OCI-LY7 (cell line): ENCODE results near the gene CLCN5. TPM values are rescaled to one million over a fixed set of nuclear protein-coding genes. Genes with fewer than 3 reads are reported as not detected.

ENCODE experiments used
- BruUV-seq: library from RNA; stranded (reverse); fragments of 400-500 nt; replicated peaks from 2 replicates; lab custom pipeline; 2021; lab: Mats Ljungman, UMichigan
- CTCF ChIA-PET: fragments of 300-600 bp; sonication (Branson Sonifier 250); formaldehyde crosslinking; loops from one replicate; lab custom pipeline; 2022; ENCODE audit warnings: antibody characterized with exemption; ENCODE audit not compliant: unreplicated experiment; lab: Charles Lee
- POLR2A ChIA-PET: fragments of 300-600 bp; sonication (Branson Sonifier 250); formaldehyde crosslinking; loops from one replicate; lab custom pipeline; 2022; ENCODE audit warnings: antibody characterized with exemption; lab: Charles Lee
- DNase-seq: peaks from one replicate; pipeline ENCODE4 v3.0.0-alpha.2; 2015; ENCODE audit warnings: low spot score
- H2AFZ ChIP-seq: fragments of 200-600 bp; sonication (generic), shearing (Covaris generic); 2 replicates; pipeline ENCODE4 v1.6.1; 2014; ENCODE audit warnings: mild to moderate bottlenecking, antibody characterized with exemption, low read length, moderate library complexity
- H3K27ac ChIP-seq: fragments of 200-600 bp; sonication (generic); 2 replicates; pipeline ENCODE4 v1.5.1; 2014; ENCODE audit warnings: mixed run types, low read depth, mild to moderate bottlenecking, moderate library complexity, low read length, inconsistent platforms; ENCODE audit not compliant: poor library complexity, severe bottlenecking
- H3K36me3 ChIP-seq: fragments of 200-600 bp; sonication (generic); 2 replicates; pipeline ENCODE4 v1.6.1; 2014; ENCODE audit warnings: mild to moderate bottlenecking, antibody characterized with exemption, low read length, moderate library complexity, mixed read lengths; ENCODE audit not compliant: insufficient read depth
- H3K4me1 ChIP-seq: fragments of 200-600 bp; sonication (generic); 2 replicates; pipeline ENCODE4 v1.5.1; 2014; ENCODE audit warnings: mild to moderate bottlenecking, low read length; ENCODE audit not compliant: insufficient read depth, poor library complexity, severe bottlenecking
- H3K4me2 ChIP-seq: fragments of 200-600 bp; sonication (generic); 2 replicates; pipeline ENCODE4 v1.6.1; 2014; ENCODE audit warnings: mild to moderate bottlenecking, low read length
- H3K4me3 ChIP-seq: fragments of 200-600 bp; sonication (generic); 2 replicates; pipeline ENCODE4 v1.5.1; 2014; ENCODE audit warnings: mild to moderate bottlenecking, low read depth, low read length; ENCODE audit not compliant: poor library complexity, severe bottlenecking
- H3K79me2 ChIP-seq: fragments of 200-600 bp; sonication (generic); 2 replicates; pipeline ENCODE4 v1.6.1; 2016; ENCODE audit warnings: low read depth, mild to moderate bottlenecking, low read length, moderate library complexity, mixed read lengths; ENCODE audit not compliant: insufficient read depth
- H3K9me2 ChIP-seq: fragments of 200-600 bp; sonication (generic); 2 replicates; pipeline ENCODE4 v1.6.1; 2016; ENCODE audit warnings: mild to moderate bottlenecking, low read length, mixed read lengths; ENCODE audit not compliant: insufficient read depth
- H3K9me3 ChIP-seq: fragments of 200-600 bp; sonication (generic); 2 replicates; pipeline ENCODE4 v1.6.1; 2014; ENCODE audit warnings: mild to moderate bottlenecking, mixed run types, low read length, mixed read lengths
- H4K20me1 ChIP-seq: fragments of 200-600 bp; sonication (generic); 2 replicates; pipeline ENCODE4 v1.6.1; 2014; ENCODE audit warnings: mild to moderate bottlenecking, antibody characterized with exemption, low read length, moderate library complexity, mixed read lengths; ENCODE audit not compliant: insufficient read depth
- CTCF ChIP-seq: fragments of 200-600 bp; sonication (generic); conservative IDR thresholded peaks from 2 replicates; pipeline ENCODE4 v1.5.1; 2014; ENCODE audit warnings: mild to moderate bottlenecking, antibody characterized with exemption, low read length, moderate library complexity, mixed read lengths
- EZH2phosphoT487 ChIP-seq: fragments of 200-600 bp; sonication (generic); IDR thresholded peaks from 2 replicates; pipeline ENCODE4 v1.6.1; 2018; ENCODE audit warnings: low read depth, borderline replicate concordance, mild to moderate bottlenecking, mixed run types, antibody characterized with exemption, low read length, moderate library complexity, mixed read lengths
- intact Hi-C: fragments of 100-400 bp; cut with micrococcal nuclease; formaldehyde crosslinking; loops from one replicate; pipeline ENCODE4 v1.10.0; 2022; ENCODE audit not compliant: unreplicated experiment
- total RNA-seq, 2 experiments: library from RNA; depleted of rRNA in 1 of 2; stranded (reverse); fragments of >200 nt in 1 of 2; shearing (Covaris generic) in 1 of 2; gene quantifications; 2 replicates each; pipeline ENCODE4 v1.2.3, GENCODE V29; 2014 to 2022

The CLCN5 gene
- total RNA-seq, 2 experiments from 2014 or later: 4.1 to 5.3 TPM

- H2AFZ ChIP-seq: no peak overlapping the region
- POLR2A ChIA-PET: interaction anchor here (0.5 kb wide), 1 partner anchor 1360 kb away, joined by 3 read pairs; no protein-coding TSS in a partner anchor
- CTCF ChIA-PET: no interaction called here
- no peaks in the 10 kb centered on the region for H3K9me3 ChIP-seq
- no peak overlapping the region; the same call in 1 of the 2 replicates for H3K4me2 ChIP-seq
- H3K4me1 ChIP-seq: peaks cover 3% of the 10 kb centered on the region
- no peaks in the 10 kb centered on the region for H3K79me2 ChIP-seq
- H4K20me1 ChIP-seq: no peaks in the 10 kb centered on the region
- no peak overlapping the region for H3K27ac ChIP-seq
- intact Hi-C loops: loop anchor here (5.0 kb wide), 1 partner anchor 37 kb away; no protein-coding TSS in a partner anchor
- H3K36me3 ChIP-seq: no peaks in the 10 kb centered on the region
- no peaks in the 10 kb centered on the region for H3K9me2 ChIP-seq
- no TSS peak for BruUV-seq
- H3K4me3 ChIP-seq: no peak overlapping the region
- TF ChIP-seq EZH2phosphoT487: no peak
- no peak for TF ChIP-seq CTCF
- no peak for DNase-seq
Observed at GRCh38 chrX:49880668-49881067, 41.7 kb upstream of the CLCN5 start.

- intact Hi-C loops: loop anchor here (5.0 kb wide), 1 partner anchor 33 kb away; no protein-coding TSS in a partner anchor
- peaks cover 3% of the 10 kb centered on the region for H3K4me1 ChIP-seq
- H4K20me1 ChIP-seq: no peaks in the 10 kb centered on the region
- DNase-seq: peak; percentile 53
- no peaks in the 10 kb centered on the region for H3K36me3 ChIP-seq
- H3K4me2 ChIP-seq: no peak overlapping the region
- H3K79me2 ChIP-seq: no peaks in the 10 kb centered on the region
- H3K9me3 ChIP-seq: no peaks in the 10 kb centered on the region
- no peak overlapping the region for H3K27ac ChIP-seq
- BruUV-seq: no TSS peak
- no peak overlapping the region for H3K4me3 ChIP-seq
- no peak for TF ChIP-seq EZH2phosphoT487
- peak; percentile 80 for TF ChIP-seq CTCF
- ChIA-PET POLR2A (no interaction called here), CTCF (interaction anchor here (0.7 to 1.3 kb wide), 2 partner anchors 35 to 38 kb away, joined by 3 read pairs; partner anchors contain the start of gene CLCN5)
- H3K9me2 ChIP-seq: no peaks in the 10 kb centered on the region
- H2AFZ ChIP-seq: no peak overlapping the region
Observed at GRCh38 chrX:49884290-49884862, 38.0 kb upstream of the CLCN5 start.

- no peak for TF ChIP-seq EZH2phosphoT487
- no peak for TF ChIP-seq CTCF
- ChIA-PET POLR2A (no interaction called here), CTCF (no interaction called here)
- Histone ChIP-seq H3K27ac (no peak overlapping the region), H3K4me2 (no peak overlapping the region), H3K36me3 (no peaks in the 10 kb centered on the region), H2AFZ (no peak overlapping the region), H3K4me1 (no peaks in the 10 kb centered on the region), H3K9me2 (no peaks in the 10 kb centered on the region), H3K9me3 (no peaks in the 10 kb centered on the region), H3K79me2 (no peaks in the 10 kb centered on the region), H4K20me1 (no peaks in the 10 kb centered on the region), H3K4me3 (no peak overlapping the region)
- no TSS peak for BruUV-seq
- intact Hi-C loops: no loop called here
- no peak for DNase-seq
Observed at GRCh38 chrX:49892542-49892941, 29.9 kb upstream of the CLCN5 start.
